Measurements from ENCODE around the gene IARS1. TPM values are rescaled to one million over a fixed set of nuclear protein-coding genes. Genes with fewer than 3 reads are reported as not detected.

Gene IARS1
- total and polyA plus RNA-seq, 3 donors from 2014 or later, result 57.2 to 143 (median 112) TPM

DNA sequence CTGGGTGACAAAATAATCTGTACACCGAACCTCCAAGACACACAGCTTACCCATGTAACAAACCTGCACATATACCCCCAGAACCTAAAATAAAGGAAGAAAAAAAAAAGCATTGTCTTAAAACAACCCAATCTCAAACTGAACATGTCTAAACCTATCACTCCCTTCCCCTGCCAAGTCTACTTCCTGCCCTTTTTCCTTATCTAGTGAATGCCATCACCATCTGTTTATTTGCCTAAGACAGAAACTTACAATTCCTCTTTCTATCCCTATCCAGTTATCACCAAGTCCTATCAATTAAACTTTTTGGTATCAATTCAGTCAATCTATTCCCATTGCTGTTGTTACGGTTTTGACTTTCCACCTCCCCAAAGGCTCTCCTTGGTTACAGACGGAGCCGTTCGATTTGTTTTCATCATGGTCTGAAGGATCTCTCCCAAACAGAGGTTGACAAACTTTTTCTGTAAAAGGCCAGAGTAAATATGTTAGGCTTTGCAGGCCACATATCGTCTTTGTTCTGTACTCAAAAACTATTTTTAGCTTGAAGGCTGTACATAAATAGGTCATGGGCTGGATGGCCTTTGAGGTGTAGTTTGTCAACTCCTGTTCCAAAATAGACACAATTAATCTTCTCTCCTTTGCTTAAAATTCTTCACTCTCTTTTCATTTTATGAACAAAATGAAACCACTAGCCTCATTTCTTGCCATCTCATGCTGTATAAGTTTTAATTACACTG lies 19.6 kb upstream of the IARS1 start:
- no peak for DNase-seq
- no peaks in the 10 kb centered on the region for H3K27me3 ChIP-seq
- WGBS, 2 donors, result 63 to 79% methylated on average over 6 of the region's 6 CpGs
- no peak overlapping the region for H3K4me3 ChIP-seq
- no peak overlapping the region for H3K27ac ChIP-seq
- no peaks in the 10 kb centered on the region for H3K9me3 ChIP-seq
- H3K4me1 ChIP-seq, result no peaks in the 10 kb centered on the region
- no peaks in the 10 kb centered on the region for H3K36me3 ChIP-seq (ENCODE audit: low read depth, missing control alignments)
- intact Hi-C loops (cut with DNase I; ENCODE audit: low total_unique reads), result no loop called here
- TF ChIP-seq CTCF (IDR thresholded peaks at IDR 0.05) (no peak), POLR2A (IDR thresholded peaks at IDR 0.05) (no peak)

DNA sequence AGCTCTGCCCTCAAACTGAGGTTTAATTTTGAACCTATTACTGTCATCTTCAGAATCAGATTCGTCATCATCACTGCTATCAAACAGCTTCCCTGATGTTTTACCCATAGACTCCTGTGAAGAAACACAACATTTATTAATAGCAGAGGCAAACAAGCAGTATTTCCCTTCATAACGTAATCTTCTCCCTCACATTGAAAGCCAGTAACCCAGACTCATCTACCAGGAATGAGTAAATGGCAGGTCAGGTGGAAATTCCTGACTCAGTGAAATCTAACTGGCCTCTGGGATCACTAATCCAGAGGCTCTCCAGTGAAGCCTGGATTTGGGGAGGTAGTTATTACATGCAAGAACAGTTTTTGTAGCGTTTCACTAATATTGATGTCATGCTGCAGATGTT lies 17.1 kb upstream of the IARS1 start:
- H3K4me3 ChIP-seq, result no peak overlapping the region
- H3K4me1 ChIP-seq, result no peaks in the 10 kb centered on the region
- TF ChIP-seq POLR2A (IDR thresholded peaks at IDR 0.05) (no peak), CTCF (IDR thresholded peaks at IDR 0.05) (no peak)
- no peak overlapping the region for H3K27ac ChIP-seq
- no peaks in the 10 kb centered on the region for H3K9me3 ChIP-seq
- H3K27me3 ChIP-seq, result no peaks in the 10 kb centered on the region
- DNase-seq, result no peak
- no peaks in the 10 kb centered on the region for H3K36me3 ChIP-seq (ENCODE audit: low read depth, missing control alignments)
- WGBS, 2 donors, result 98 to 100% methylated on average over 3 of the region's 3 CpGs
- intact Hi-C loops (cut with DNase I; ENCODE audit: low total_unique reads), result no loop called here

- Histone ChIP-seq H3K36me3 (ENCODE audit: low read depth, missing control alignments) (no peaks in the 10 kb centered on the region), H3K4me1 (no peaks in the 10 kb centered on the region), H3K9me3 (no peaks in the 10 kb centered on the region), H3K27me3 (no peaks in the 10 kb centered on the region), H3K4me3 (no peak overlapping the region), H3K27ac (no peak overlapping the region)
- DNase-seq, result no peak
- intact Hi-C loops (cut with DNase I; ENCODE audit: low total_unique reads), result no loop called here
- TF ChIP-seq POLR2A (IDR thresholded peaks at IDR 0.05), result no peak
- no peak for TF ChIP-seq CTCF (IDR thresholded peaks at IDR 0.05)
These were observed 15.4 kb upstream of the IARS1 start for GRCh38 chr9:92308893-92309292.

DNA sequence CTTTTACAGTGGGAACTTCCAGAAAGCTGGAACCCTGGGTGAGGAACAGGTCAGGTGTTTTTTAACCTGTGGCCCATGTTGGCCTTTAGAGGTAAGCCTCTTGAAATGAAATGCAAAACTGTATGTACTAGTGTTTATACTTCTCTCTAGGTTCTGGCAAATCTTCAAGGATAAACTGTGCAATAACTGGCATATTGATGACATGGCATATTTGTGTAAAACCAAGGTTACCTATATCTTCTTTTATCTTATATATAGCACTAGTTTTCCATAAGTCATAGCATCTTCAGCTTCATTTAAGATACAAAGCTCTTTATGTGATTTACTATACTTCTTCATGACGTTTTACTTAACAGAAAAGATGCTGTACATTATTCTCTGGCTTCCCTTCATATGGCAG lies 7.4 kb upstream of the IARS1 start:
- H3K4me1 ChIP-seq, result no peaks in the 10 kb centered on the region
- TF ChIP-seq CTCF (IDR thresholded peaks at IDR 0.05) (no peak), POLR2A (IDR thresholded peaks at IDR 0.05) (no peak)
- peak overlapping the region in 1 of 2 donors; percentile 4 for H3K27ac ChIP-seq
- no peak for DNase-seq
- H3K36me3 ChIP-seq (ENCODE audit: low read depth, missing control alignments), result no peaks in the 10 kb centered on the region
- intact Hi-C loops (cut with DNase I; ENCODE audit: low total_unique reads), result no loop called here
- WGBS, 2 donors, result 60 to 63% methylated on average over 1 of the region's 1 CpG
- H3K9me3 ChIP-seq, result no peaks in the 10 kb centered on the region
- H3K27me3 ChIP-seq, result no peaks in the 10 kb centered on the region
- no peak overlapping the region for H3K4me3 ChIP-seq

DNA sequence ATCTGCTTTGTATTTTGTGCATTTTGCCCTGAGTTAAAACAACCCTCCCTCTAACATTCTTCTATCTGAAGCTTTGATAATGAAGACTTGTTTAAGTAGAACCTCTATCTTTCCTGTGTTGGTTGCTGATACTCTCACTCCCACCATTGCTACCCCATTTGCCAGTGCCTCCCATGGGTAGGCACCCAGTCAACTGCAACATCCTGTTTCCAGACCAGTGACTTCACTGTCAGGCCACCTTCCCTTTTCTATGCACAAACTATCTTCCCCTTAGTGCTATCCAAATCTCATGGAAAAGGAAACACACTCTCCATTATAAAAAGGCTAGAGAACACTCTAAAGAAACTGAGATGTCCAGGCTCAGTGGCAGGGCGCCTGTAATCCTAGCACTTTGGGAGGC lies 5.6 kb upstream of the IARS1 start:
- Histone ChIP-seq H3K27ac (no peak overlapping the region), H3K36me3 (ENCODE audit: low read depth, missing control alignments) (no peaks in the 10 kb centered on the region), H3K27me3 (no peaks in the 10 kb centered on the region), H3K9me3 (no peaks in the 10 kb centered on the region), H3K4me3 (no peak overlapping the region), H3K4me1 (peaks cover 11% of the 10 kb centered on the region)
- TF ChIP-seq POLR2A (IDR thresholded peaks at IDR 0.05), result no peak
- no peak for TF ChIP-seq CTCF (IDR thresholded peaks at IDR 0.05)
- DNase-seq, result no peak
- intact Hi-C loops (cut with DNase I; ENCODE audit: low total_unique reads), result no loop called here
- 78 to 100% methylated on average over 1 of the region's 1 CpG for WGBS, 2 donors
